ENCODE measurements around the gene KRT79. TPM values are rescaled to one million over a fixed set of nuclear protein-coding genes. Genes with fewer than 3 reads are reported as not detected.

KRT79 gene
- total RNA-seq = not detected in 2 replicates

GRCh38 chr12:52833922-52834726 is at the start of gene KRT79:
KRT79 (minus strand) TSS chr12:52834311; CDS start chr12:52834260, 51 bp downstream.

GRCh38 chr12:52848661-52849255 is 14.6 kb upstream of the KRT79 start, which contains the start of gene KRT78:
KRT78 (minus strand) TSS chr12:52848994; CDS start chr12:52848930, 64 bp downstream.

GRCh38 chr12:52813885-52814709 is 20.0 kb downstream of the KRT79 start, which contains the start of gene KRT4:
KRT4 (minus strand) TSS chr12:52814116; CDS start chr12:52814058, 58 bp downstream.

GRCh38 chr12:52795694-52796428 is 38.2 kb downstream of the KRT79 start, which contains the start of gene KRT3:
KRT3 (minus strand) TSS chr12:52796117; CDS start chr12:52796042, 75 bp downstream.

GRCh38 chr12:52776913-52777395 is 57.2 kb downstream of the KRT79 start, which contains the start of gene KRT76:
KRT76 (minus strand) TSS chr12:52777345; CDS start chr12:52777291, 54 bp downstream.

Other genes with a start within 250 kb of the KRT79 start
- gene KRT72, start 232.8 kb downstream of the KRT79 start, total RNA-seq = not detected in 2 replicates
- not detected in 2 replicates for gene KRT73, start 215.8 kb downstream of the KRT79 start, total RNA-seq
- not detected in 2 replicates for gene KRT2, start 182.1 kb downstream of the KRT79 start, total RNA-seq
- gene KRT1, start 153.9 kb downstream of the KRT79 start, total RNA-seq = 2.3 TPM in 1 of 2 replicates, not detected in the other
- gene KRT77, start 130.8 kb downstream of the KRT79 start, total RNA-seq = not detected in 2 replicates
- not detected in 2 replicates for gene KRT76, start 57.0 kb downstream of the KRT79 start, total RNA-seq
- not detected in 2 replicates for gene KRT3, start 38.2 kb downstream of the KRT79 start, total RNA-seq
- not detected in 2 replicates for gene KRT4, start 20.2 kb downstream of the KRT79 start, total RNA-seq
- gene KRT78, start 14.7 kb upstream of the KRT79 start, total RNA-seq = 0.04 and 0.16 TPM in 2 replicates
- gene KRT8, start 70.8 kb upstream of the KRT79 start, total RNA-seq = 61.1 and 107 TPM in 2 replicates
- gene KRT18, start 114.8 kb upstream of the KRT79 start, total RNA-seq = 427 and 525 TPM in 2 replicates
- gene EIF4B, start 172.1 kb upstream of the KRT79 start, total RNA-seq = 424 and 580 TPM in 2 replicates
- 3.0 and 3.9 TPM in 2 replicates for gene TNS2, start 215.8 kb upstream of the KRT79 start, total RNA-seq
- 40.6 and 40.7 TPM in 2 replicates for gene SPRYD3, start 245.1 kb upstream of the KRT79 start, total RNA-seq